ENCODE results near the gene TEAD3. TPM values are rescaled to one million over a fixed set of nuclear protein-coding genes. Genes with fewer than 3 reads are reported as not detected.
A peak's percentile ranks its signal among the peaks of the same experiment; 100 is the strongest.

The TEAD3 gene
- total RNA-seq, 1 donor from 2014 or later = 57.1 TPM

GRCh38 chr6:35470663-35471120 lies 26.2 kb downstream of the TEAD3 start:
- H3K36me3 Mint-ChIP-seq (ENCODE audit: low read depth) = peaks cover 23% of the 10 kb centered on the region
- H3K4me3 Mint-ChIP-seq (ENCODE audit: unreplicated experiment) = peak overlapping the region; percentile 97
- TF ChIP-seq, protein P1, sequence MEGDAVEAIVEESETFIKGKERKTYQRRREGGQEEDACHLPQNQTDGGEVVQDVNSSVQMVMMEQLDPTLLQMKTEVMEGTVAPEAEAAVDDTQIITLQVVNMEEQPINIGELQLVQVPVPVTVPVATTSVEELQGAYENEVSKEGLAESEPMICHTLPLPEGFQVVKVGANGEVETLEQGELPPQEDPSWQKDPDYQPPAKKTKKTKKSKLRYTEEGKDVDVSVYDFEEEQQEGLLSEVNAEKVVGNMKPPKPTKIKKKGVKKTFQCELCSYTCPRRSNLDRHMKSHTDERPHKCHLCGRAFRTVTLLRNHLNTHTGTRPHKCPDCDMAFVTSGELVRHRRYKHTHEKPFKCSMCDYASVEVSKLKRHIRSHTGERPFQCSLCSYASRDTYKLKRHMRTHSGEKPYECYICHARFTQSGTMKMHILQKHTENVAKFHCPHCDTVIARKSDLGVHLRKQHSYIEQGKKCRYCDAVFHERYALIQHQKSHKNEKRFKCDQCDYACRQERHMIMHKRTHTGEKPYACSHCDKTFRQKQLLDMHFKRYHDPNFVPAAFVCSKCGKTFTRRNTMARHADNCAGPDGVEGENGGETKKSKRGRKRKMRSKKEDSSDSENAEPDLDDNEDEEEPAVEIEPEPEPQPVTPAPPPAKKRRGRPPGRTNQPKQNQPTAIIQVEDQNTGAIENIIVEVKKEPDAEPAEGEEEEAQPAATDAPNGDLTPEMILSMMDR (IDR thresholded peaks at IDR 0.05) = no peak
- DNase-seq (ENCODE audit: low spot score) = no peak
- peak overlapping the region; percentile 99 for H3K27ac Mint-ChIP-seq (ENCODE audit: unreplicated experiment)
- peaks cover 41% of the 10 kb centered on the region for H3K4me1 Mint-ChIP-seq (ENCODE audit: low read depth)
- H3K9me3 Mint-ChIP-seq (ENCODE audit: low read depth) = no peaks in the 10 kb centered on the region
- H3K27me3 Mint-ChIP-seq (ENCODE audit: low read depth) = no peaks in the 10 kb centered on the region

- no peaks in the 10 kb centered on the region for H3K9me3 Mint-ChIP-seq (ENCODE audit: low read depth)
- no peak for DNase-seq (ENCODE audit: low spot score)
- H3K27ac Mint-ChIP-seq (ENCODE audit: unreplicated experiment) = peak overlapping the region; percentile 99
- H3K4me1 Mint-ChIP-seq (ENCODE audit: low read depth) = peaks cover 41% of the 10 kb centered on the region
- no peaks in the 10 kb centered on the region for H3K27me3 Mint-ChIP-seq (ENCODE audit: low read depth)
- H3K36me3 Mint-ChIP-seq (ENCODE audit: low read depth) = peaks cover 22% of the 10 kb centered on the region
- TF ChIP-seq, protein P1 (IDR thresholded peaks at IDR 0.05) = no peak
- peak overlapping the region; percentile 97 for H3K4me3 Mint-ChIP-seq (ENCODE audit: unreplicated experiment)
Observed at GRCh38 chr6:35469751-35470662, 26.9 kb downstream of the TEAD3 start.

GRCh38 chr6:35468980-35469750 lies 27.7 kb downstream of the TEAD3 start:
- no peak for DNase-seq (ENCODE audit: low spot score)
- Mint-ChIP-seq H3K27ac (ENCODE audit: unreplicated experiment) (peak overlapping the region; percentile 99), H3K4me1 (ENCODE audit: low read depth) (peaks cover 41% of the 10 kb centered on the region), H3K36me3 (ENCODE audit: low read depth) (peaks cover 19% of the 10 kb centered on the region), H3K27me3 (ENCODE audit: low read depth) (no peaks in the 10 kb centered on the region), H3K9me3 (ENCODE audit: low read depth) (no peaks in the 10 kb centered on the region), H3K4me3 (ENCODE audit: unreplicated experiment) (peak overlapping the region; percentile 97)
- TF ChIP-seq, protein P1 (IDR thresholded peaks at IDR 0.05) = no peak

DNA sequence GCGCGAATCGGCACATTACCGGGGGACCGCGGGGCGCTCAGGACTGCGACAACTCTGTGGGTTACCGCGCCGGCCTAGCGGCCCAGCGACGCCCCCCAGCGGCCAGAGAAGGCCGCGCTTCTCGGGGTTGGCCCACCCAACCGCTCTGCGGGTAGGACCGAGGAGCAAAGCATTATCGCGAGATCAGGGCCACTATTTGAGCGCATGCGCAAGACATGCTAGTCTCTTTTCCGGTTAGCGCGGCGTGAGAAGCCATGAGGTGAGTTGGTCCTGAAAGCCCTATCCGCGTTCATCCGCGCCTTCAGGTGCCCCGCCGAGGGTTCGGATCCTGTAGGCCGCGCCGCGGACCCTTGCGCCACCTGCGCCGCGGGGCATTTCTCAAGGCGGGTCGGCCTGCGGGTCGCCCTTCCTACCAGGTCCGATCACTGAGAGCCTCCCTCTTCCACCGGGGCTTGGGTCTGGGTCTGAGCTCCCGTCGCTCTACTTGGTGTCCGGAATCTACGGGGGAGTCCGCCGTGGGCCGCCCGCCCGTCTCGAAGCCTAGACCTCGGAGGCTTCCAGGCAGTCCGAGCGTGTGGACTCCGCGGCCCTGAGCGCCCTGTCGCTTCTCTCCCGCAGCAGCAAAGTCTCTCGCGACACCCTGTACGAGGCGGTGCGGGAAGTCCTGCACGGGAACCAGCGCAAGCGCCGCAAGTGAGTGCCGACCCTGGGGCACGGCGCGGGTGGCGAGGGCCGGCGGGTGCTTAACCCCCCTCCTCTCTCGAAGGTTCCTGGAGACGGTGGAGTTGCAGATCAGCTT lies 28.5 kb downstream of the TEAD3 start, which contains the start of gene RPL10A:
TSS of gene RPL10A (plus strand) at position 221 of the 799 bp plus-strand sequence. CDS start at position 255, 34 bp downstream.
- Mint-ChIP-seq H3K9me3 (ENCODE audit: low read depth) (no peaks in the 10 kb centered on the region), H3K27ac (ENCODE audit: unreplicated experiment) (peak within 1 kb of the TSS; percentile 99), H3K4me1 (ENCODE audit: low read depth) (peaks cover 41% of the 10 kb centered on the region), H3K4me3 (ENCODE audit: unreplicated experiment) (peak within 1 kb of the TSS; percentile 97), H3K36me3 (ENCODE audit: low read depth) (peaks cover 19% of the 10 kb centered on the region), H3K27me3 (ENCODE audit: low read depth) (no peaks in the 10 kb centered on the region)
- TF ChIP-seq, protein P1 (IDR thresholded peaks at IDR 0.05) = peak; percentile 97
- DNase-seq (ENCODE audit: low spot score) = peak; percentile 97

Data from chondrocyte (in vitro differentiated cells).